Measurements from ENCODE around the gene CGAS. TPM values are rescaled to one million over a fixed set of nuclear protein-coding genes. Genes with fewer than 3 reads are reported as not detected.
"Not testable (repeated sequence)": the region's sequence is repeated elsewhere in the genome, so short reads cannot be mapped to it uniquely, and the experiment has no call there.

The CGAS gene
- total RNA-seq, 2 donors from 2014 or later, result 20.7 to 26.9 TPM

GRCh38 chr6:73451223-73452106, 632 bp downstream of the CGAS start:
- Mint-ChIP-seq H3K27me3 (ENCODE audit: low read depth) (no peaks in the 10 kb centered on the region), H3K36me3 (ENCODE audit: insufficient read depth in 2 of 2) (peaks cover 12 to 23% of the 10 kb centered on the region in 2 donors), H3K27ac (peak overlapping the region; percentile 95), H3K4me1 (ENCODE audit: low read depth) (peaks cover 48% of the 10 kb centered on the region), H3K9me3 (peaks cover 0 to 2% of the 10 kb centered on the region in 2 donors), H3K4me3 (peak overlapping the region; percentile 98 to 99)
- ATAC-seq (replicated peaks in 1 of 2), result peak; percentile 57 to 61
- DNase-seq, result peak; percentile 53 to 56

GRCh38 chr6:73443555-73443954, 8.5 kb downstream of the CGAS start:
- Mint-ChIP-seq H3K27me3 (ENCODE audit: low read depth) (no peaks in the 10 kb centered on the region), H3K27ac (peak overlapping the region; percentile 17), H3K9me3 (no peaks in the 10 kb centered on the region), H3K4me3 (peak overlapping the region in 1 of 2 donors; percentile 17), H3K4me1 (ENCODE audit: low read depth) (peaks cover 32% of the 10 kb centered on the region), H3K36me3 (ENCODE audit: insufficient read depth in 2 of 2) (peaks cover 25 to 39% of the 10 kb centered on the region in 2 donors)
- no peak for DNase-seq
- no peak for ATAC-seq (replicated peaks in 1 of 2)

- Mint-ChIP-seq H3K9me3 (no peaks in the 10 kb centered on the region), H3K27me3 (ENCODE audit: low read depth) (no peaks in the 10 kb centered on the region), H3K4me3 (no peak overlapping the region), H3K27ac (no peak overlapping the region), H3K36me3 (ENCODE audit: insufficient read depth in 2 of 2) (peaks cover 10 to 30% of the 10 kb centered on the region in 2 donors), H3K4me1 (ENCODE audit: low read depth) (no peaks in the 10 kb centered on the region)
- DNase-seq (no peak), ATAC-seq (replicated peaks in 1 of 2) (no peak)
These were observed 16.9 kb downstream of the CGAS start for GRCh38 chr6:73435236-73435635.

- no peak for DNase-seq
- Mint-ChIP-seq H3K27me3 (ENCODE audit: low read depth) (no peaks in the 10 kb centered on the region), H3K36me3 (ENCODE audit: insufficient read depth in 2 of 2) (peaks cover 7 to 21% of the 10 kb centered on the region in 2 donors), H3K27ac (peak overlapping the region; percentile 76), H3K9me3 (no peaks in the 10 kb centered on the region), H3K4me1 (ENCODE audit: low read depth) (peaks cover 9% of the 10 kb centered on the region), H3K4me3 (no peak overlapping the region)
- no peak for ATAC-seq (replicated peaks in 1 of 2)
These were observed 30.6 kb downstream of the CGAS start for GRCh38 chr6:73421534-73421933.

- H3K27ac Mint-ChIP-seq, result peak overlapping the region; percentile 31
- no peak for DNase-seq
These were observed 33.9 kb downstream of the CGAS start for GRCh38 chr6:73418081-73418741.

GRCh38 chr6:73413102-73413501, 39.0 kb downstream of the CGAS start:
- no peaks in the 10 kb centered on the region for H3K4me1 Mint-ChIP-seq (ENCODE audit: low read depth)
- ATAC-seq (replicated peaks in 1 of 2), result no peak
- H3K36me3 Mint-ChIP-seq (ENCODE audit: insufficient read depth in 2 of 2), result peaks cover 0 to 1% of the 10 kb centered on the region in 2 donors
- no peak for DNase-seq
- no peak overlapping the region for H3K27ac Mint-ChIP-seq
- no peaks in the 10 kb centered on the region for H3K27me3 Mint-ChIP-seq (ENCODE audit: low read depth)
- H3K9me3 Mint-ChIP-seq, result no peaks in the 10 kb centered on the region
- no peak overlapping the region for H3K4me3 Mint-ChIP-seq

More at GRCh38 chr6:73418081-73418741, 33.9 kb downstream of the CGAS start:
- H3K4me1 Mint-ChIP-seq (ENCODE audit: low read depth), result peaks cover 4% of the 10 kb centered on the region
- no peak overlapping the region for H3K4me3 Mint-ChIP-seq
- peaks cover 7% of the 10 kb centered on the region in 2 donors for H3K36me3 Mint-ChIP-seq (ENCODE audit: insufficient read depth in 2 of 2)
- no peak for ATAC-seq (replicated peaks in 1 of 2)
- H3K27me3 Mint-ChIP-seq (ENCODE audit: low read depth), result no peaks in the 10 kb centered on the region
- H3K9me3 Mint-ChIP-seq, result no peaks in the 10 kb centered on the region

- H3K4me3 Mint-ChIP-seq, result no peak overlapping the region
- no peak overlapping the region for H3K27ac Mint-ChIP-seq
These were observed 42.7 kb downstream of the CGAS start for GRCh38 chr6:73409395-73409794.

GRCh38 chr6:73400656-73401055, 51.4 kb downstream of the CGAS start:
- H3K27ac Mint-ChIP-seq, result no peak overlapping the region
- H3K36me3 Mint-ChIP-seq (ENCODE audit: insufficient read depth in 2 of 2), result peaks cover 0 to 2% of the 10 kb centered on the region in 2 donors
- ATAC-seq (replicated peaks in 1 of 2) (no peak), DNase-seq (no peak)
- no peaks in the 10 kb centered on the region for H3K4me1 Mint-ChIP-seq (ENCODE audit: low read depth)
- H3K4me3 Mint-ChIP-seq, result no peak overlapping the region
- no peaks in the 10 kb centered on the region for H3K9me3 Mint-ChIP-seq
- no peaks in the 10 kb centered on the region for H3K27me3 Mint-ChIP-seq (ENCODE audit: low read depth)

More at GRCh38 chr6:73409395-73409794, 42.7 kb downstream of the CGAS start:
- Mint-ChIP-seq H3K4me1 (ENCODE audit: low read depth) (no peaks in the 10 kb centered on the region), H3K9me3 (no peaks in the 10 kb centered on the region), H3K27me3 (ENCODE audit: low read depth) (no peaks in the 10 kb centered on the region), H3K36me3 (ENCODE audit: insufficient read depth in 2 of 2) (no peaks in the 10 kb centered on the region)
- no peak for ATAC-seq (replicated peaks in 1 of 2)
- no peak for DNase-seq

- DNase-seq, result no peak
These were observed 56.2 kb downstream of the CGAS start for GRCh38 chr6:73395875-73396274.

GRCh38 chr6:73394577-73395354, 57.3 kb downstream of the CGAS start, which contains the start of gene DDX43:
Gene DDX43, plus strand, starts transcription at chr6:73394828. Its CDS starts 78 bp downstream, at chr6:73394906.
- ATAC-seq (replicated peaks in 1 of 2), result peak; percentile 79 to 80
- Mint-ChIP-seq H3K4me1 (ENCODE audit: low read depth) (no peaks in the 10 kb centered on the region), H3K36me3 (ENCODE audit: insufficient read depth in 2 of 2) (peaks cover 0 to 2% of the 10 kb centered on the region in 2 donors), H3K27me3 (ENCODE audit: low read depth) (peaks cover 4% of the 10 kb centered on the region), H3K4me3 (peak within 1 kb of the TSS; percentile 80 to 84), H3K27ac (peak within 1 kb of the TSS; percentile 78), H3K9me3 (no peaks in the 10 kb centered on the region)
- DNase-seq, result peak; percentile 43 to 51

More at GRCh38 chr6:73395875-73396274, 56.2 kb downstream of the CGAS start:
- Mint-ChIP-seq H3K4me1 (ENCODE audit: low read depth) (no peaks in the 10 kb centered on the region), H3K27ac (no peak overlapping the region), H3K9me3 (no peaks in the 10 kb centered on the region), H3K4me3 (no peak overlapping the region), H3K36me3 (ENCODE audit: insufficient read depth in 2 of 2) (peaks cover 0 to 2% of the 10 kb centered on the region in 2 donors), H3K27me3 (ENCODE audit: low read depth) (peaks cover 4% of the 10 kb centered on the region)
- no peak for ATAC-seq (replicated peaks in 1 of 2)

- DNase-seq (no peak), ATAC-seq (replicated peaks in 1 of 2) (no peak)
- no peak overlapping the region for H3K27ac Mint-ChIP-seq
- H3K4me1 Mint-ChIP-seq (ENCODE audit: low read depth), result peaks cover 4% of the 10 kb centered on the region
- peaks cover 0 to 2% of the 10 kb centered on the region in 2 donors for H3K36me3 Mint-ChIP-seq (ENCODE audit: insufficient read depth in 2 of 2)
- H3K4me3 Mint-ChIP-seq, result no peak overlapping the region
- H3K27me3 Mint-ChIP-seq (ENCODE audit: low read depth), result peaks cover 4% of the 10 kb centered on the region
- no peaks in the 10 kb centered on the region for H3K9me3 Mint-ChIP-seq
These were observed 58.8 kb downstream of the CGAS start for GRCh38 chr6:73393278-73393677.

GRCh38 chr6:73392188-73392587, 59.9 kb downstream of the CGAS start:
- not testable (repeated sequence) for H3K27me3 Mint-ChIP-seq (ENCODE audit: low read depth); ATAC-seq (replicated peaks in 1 of 2); H3K9me3 Mint-ChIP-seq; H3K36me3 Mint-ChIP-seq (ENCODE audit: insufficient read depth in 2 of 2); DNase-seq; H3K4me1 Mint-ChIP-seq (ENCODE audit: low read depth); H3K27ac Mint-ChIP-seq; H3K4me3 Mint-ChIP-seq

Data from activated T-cell treated with anti-CD3 and anti-CD28 coated beads, Interleukin-2, amount 50 U/mL, for 72 hours (primary cell).